Measurements from ENCODE around the gene KCNMA1.

Gene KCNMA1

GRCh38 chr10:77226853-77227565, 410.6 kb downstream of the KCNMA1 start:
- no peak overlapping the region for H2AFZ ChIP-seq (ENCODE audit: low read depth, low read length)
- no peaks in the 10 kb centered on the region for H3K9me3 ChIP-seq (ENCODE audit: low read length)
- H3K4me1 ChIP-seq (ENCODE audit: insufficient read depth, low read length): no peaks in the 10 kb centered on the region
- H3K36me3 ChIP-seq (ENCODE audit: insufficient read depth, low read length): no peaks in the 10 kb centered on the region
- H3K27me3 ChIP-seq (ENCODE audit: insufficient read depth, low read length): peaks cover 4% of the 10 kb centered on the region
- no peak overlapping the region for H3K4me3 ChIP-seq (ENCODE audit: low read length)

GRCh38 chr10:77226452-77226851, 411.2 kb downstream of the KCNMA1 start:
- Histone ChIP-seq H3K4me3 (ENCODE audit: low read length) (no peak overlapping the region), H3K36me3 (ENCODE audit: insufficient read depth, low read length) (no peaks in the 10 kb centered on the region)

GRCh38 chr10:77226020-77226419, 411.6 kb downstream of the KCNMA1 start:
- H3K4me3 ChIP-seq (ENCODE audit: low read length): no peak overlapping the region
- H3K36me3 ChIP-seq (ENCODE audit: insufficient read depth, low read length): no peaks in the 10 kb centered on the region
- H3K9me3 ChIP-seq (ENCODE audit: low read length): no peaks in the 10 kb centered on the region
- no peak overlapping the region for H2AFZ ChIP-seq (ENCODE audit: low read depth, low read length)
- no peaks in the 10 kb centered on the region for H3K4me1 ChIP-seq (ENCODE audit: insufficient read depth, low read length)
- peaks cover 4% of the 10 kb centered on the region for H3K27me3 ChIP-seq (ENCODE audit: insufficient read depth, low read length)

More at GRCh38 chr10:77226452-77226851, 411.2 kb downstream of the KCNMA1 start:
- Histone ChIP-seq H3K9me3 (ENCODE audit: low read length) (no peaks in the 10 kb centered on the region), H2AFZ (ENCODE audit: low read depth, low read length) (no peak overlapping the region), H3K27me3 (ENCODE audit: insufficient read depth, low read length) (peaks cover 4% of the 10 kb centered on the region), H3K4me1 (ENCODE audit: insufficient read depth, low read length) (no peaks in the 10 kb centered on the region)

DNA sequence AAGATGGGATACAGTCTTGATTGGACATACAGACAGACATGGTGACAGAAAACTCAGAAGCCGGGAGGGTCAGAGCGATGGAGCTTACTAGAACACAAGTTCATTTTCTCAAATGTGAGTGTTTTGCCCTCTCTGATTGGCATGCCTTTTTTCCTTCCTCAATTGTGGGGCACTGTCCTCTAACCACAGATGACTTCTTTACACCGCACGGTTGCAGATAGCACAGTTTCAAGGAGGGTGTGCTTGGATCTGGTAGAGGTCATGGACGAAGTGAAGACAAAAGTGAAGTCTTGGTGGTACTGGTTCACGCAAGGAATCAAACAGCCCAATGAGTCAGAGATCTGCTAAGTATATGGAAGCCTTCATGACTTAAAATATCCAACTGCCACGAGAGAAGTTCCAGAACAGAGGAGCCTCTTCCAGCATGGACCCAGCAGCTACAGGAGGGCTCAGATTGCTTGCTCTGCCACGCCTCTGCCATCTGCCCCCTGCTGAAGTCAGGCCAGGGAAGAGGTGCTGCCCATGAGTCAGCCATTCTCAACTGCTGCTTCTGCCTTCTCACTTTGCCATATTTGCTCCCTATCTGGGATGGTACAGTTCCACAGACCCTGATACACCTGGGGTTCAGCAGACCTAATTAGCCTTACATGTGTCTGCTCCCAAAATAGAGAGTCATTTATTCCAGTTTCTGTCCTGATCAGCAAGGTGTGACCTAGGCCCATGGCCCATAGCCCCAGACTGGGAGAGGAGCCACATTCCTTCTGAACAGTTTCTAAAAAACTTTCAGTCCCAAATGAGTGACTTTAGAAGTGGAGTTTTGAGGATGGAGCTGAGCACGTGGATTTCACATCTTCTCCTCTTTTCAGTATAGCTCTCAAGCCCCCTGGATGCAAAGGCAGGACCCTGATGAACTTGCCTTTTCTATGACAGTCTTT, 413.8 kb downstream of the KCNMA1 start:
- H3K4me1 ChIP-seq (ENCODE audit: insufficient read depth, low read length): no peaks in the 10 kb centered on the region
- H2AFZ ChIP-seq (ENCODE audit: low read depth, low read length): no peak overlapping the region
- no peak overlapping the region for H3K4me3 ChIP-seq (ENCODE audit: low read length)
- H3K9me3 ChIP-seq (ENCODE audit: low read length): no peaks in the 10 kb centered on the region
- no peaks in the 10 kb centered on the region for H3K36me3 ChIP-seq (ENCODE audit: insufficient read depth, low read length)
- H3K27me3 ChIP-seq (ENCODE audit: insufficient read depth, low read length): peaks cover 4% of the 10 kb centered on the region

GRCh38 chr10:77220150-77220549, 417.5 kb downstream of the KCNMA1 start:
- no peak overlapping the region for H3K4me3 ChIP-seq (ENCODE audit: low read length)
- no peak overlapping the region for H2AFZ ChIP-seq (ENCODE audit: low read depth, low read length)
- no peaks in the 10 kb centered on the region for H3K27me3 ChIP-seq (ENCODE audit: insufficient read depth, low read length)
- H3K36me3 ChIP-seq (ENCODE audit: insufficient read depth, low read length): no peaks in the 10 kb centered on the region
- H3K9me3 ChIP-seq (ENCODE audit: low read length): no peaks in the 10 kb centered on the region
- H3K4me1 ChIP-seq (ENCODE audit: insufficient read depth, low read length): no peaks in the 10 kb centered on the region

GRCh38 chr10:77219046-77219445, 418.6 kb downstream of the KCNMA1 start:
- Histone ChIP-seq H3K9me3 (ENCODE audit: low read length) (no peaks in the 10 kb centered on the region), H3K27me3 (ENCODE audit: insufficient read depth, low read length) (no peaks in the 10 kb centered on the region), H3K4me3 (ENCODE audit: low read length) (no peak overlapping the region), H2AFZ (ENCODE audit: low read depth, low read length) (no peak overlapping the region), H3K4me1 (ENCODE audit: insufficient read depth, low read length) (no peaks in the 10 kb centered on the region), H3K36me3 (ENCODE audit: insufficient read depth, low read length) (no peaks in the 10 kb centered on the region)

GRCh38 chr10:77214799-77215198, 422.8 kb downstream of the KCNMA1 start:
- Histone ChIP-seq H2AFZ (ENCODE audit: low read depth, low read length) (no peak overlapping the region), H3K4me1 (ENCODE audit: insufficient read depth, low read length) (no peaks in the 10 kb centered on the region), H3K27me3 (ENCODE audit: insufficient read depth, low read length) (no peaks in the 10 kb centered on the region), H3K9me3 (ENCODE audit: low read length) (no peaks in the 10 kb centered on the region), H3K4me3 (ENCODE audit: low read length) (no peak overlapping the region), H3K36me3 (ENCODE audit: insufficient read depth, low read length) (no peaks in the 10 kb centered on the region)

GRCh38 chr10:77212632-77213031, 425.0 kb downstream of the KCNMA1 start:
- H2AFZ ChIP-seq (ENCODE audit: low read depth, low read length): no peak overlapping the region
- H3K9me3 ChIP-seq (ENCODE audit: low read length): no peaks in the 10 kb centered on the region
- no peaks in the 10 kb centered on the region for H3K27me3 ChIP-seq (ENCODE audit: insufficient read depth, low read length)
- H3K4me1 ChIP-seq (ENCODE audit: insufficient read depth, low read length): no peaks in the 10 kb centered on the region
- H3K36me3 ChIP-seq (ENCODE audit: insufficient read depth, low read length): no peaks in the 10 kb centered on the region
- no peak overlapping the region for H3K4me3 ChIP-seq (ENCODE audit: low read length)

- no peaks in the 10 kb centered on the region for H3K4me1 ChIP-seq (ENCODE audit: insufficient read depth, low read length)
- H3K36me3 ChIP-seq (ENCODE audit: insufficient read depth, low read length): no peaks in the 10 kb centered on the region
- no peaks in the 10 kb centered on the region for H3K27me3 ChIP-seq (ENCODE audit: insufficient read depth, low read length)
- no peaks in the 10 kb centered on the region for H3K9me3 ChIP-seq (ENCODE audit: low read length)
- no peak overlapping the region for H3K4me3 ChIP-seq (ENCODE audit: low read length)
- H2AFZ ChIP-seq (ENCODE audit: low read depth, low read length): no peak overlapping the region
Observed at GRCh38 chr10:77210645-77211044, 427.0 kb downstream of the KCNMA1 start.

GRCh38 chr10:77208684-77209256, 428.8 kb downstream of the KCNMA1 start:
- Histone ChIP-seq H3K4me3 (ENCODE audit: low read length) (no peak overlapping the region), H3K27me3 (ENCODE audit: insufficient read depth, low read length) (no peaks in the 10 kb centered on the region), H3K36me3 (ENCODE audit: insufficient read depth, low read length) (no peaks in the 10 kb centered on the region), H2AFZ (ENCODE audit: low read depth, low read length) (no peak overlapping the region), H3K9me3 (ENCODE audit: low read length) (no peaks in the 10 kb centered on the region), H3K4me1 (ENCODE audit: insufficient read depth, low read length) (no peaks in the 10 kb centered on the region)

DNA sequence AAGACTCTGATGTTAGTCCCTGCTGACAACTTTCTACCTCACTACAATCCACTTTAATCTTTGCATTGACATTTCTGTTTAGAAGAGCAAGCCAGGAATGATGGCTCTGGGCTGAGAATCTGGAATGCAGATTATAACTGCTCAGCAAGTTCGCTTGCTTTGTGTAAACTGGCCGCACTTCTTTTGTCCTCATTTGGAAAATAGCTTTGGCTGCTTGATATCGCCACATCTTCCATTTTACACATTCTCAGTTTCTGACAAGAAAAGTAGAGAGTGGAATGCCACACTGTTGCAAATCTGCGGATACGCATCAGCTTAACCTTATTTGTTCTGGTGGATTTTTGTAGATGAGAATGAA, 429.8 kb downstream of the KCNMA1 start:
- Histone ChIP-seq H3K4me1 (ENCODE audit: insufficient read depth, low read length) (no peaks in the 10 kb centered on the region), H3K9me3 (ENCODE audit: low read length) (no peaks in the 10 kb centered on the region), H3K4me3 (ENCODE audit: low read length) (no peak overlapping the region), H3K27me3 (ENCODE audit: insufficient read depth, low read length) (no peaks in the 10 kb centered on the region), H2AFZ (ENCODE audit: low read depth, low read length) (no peak overlapping the region), H3K36me3 (ENCODE audit: insufficient read depth, low read length) (no peaks in the 10 kb centered on the region)

DNA sequence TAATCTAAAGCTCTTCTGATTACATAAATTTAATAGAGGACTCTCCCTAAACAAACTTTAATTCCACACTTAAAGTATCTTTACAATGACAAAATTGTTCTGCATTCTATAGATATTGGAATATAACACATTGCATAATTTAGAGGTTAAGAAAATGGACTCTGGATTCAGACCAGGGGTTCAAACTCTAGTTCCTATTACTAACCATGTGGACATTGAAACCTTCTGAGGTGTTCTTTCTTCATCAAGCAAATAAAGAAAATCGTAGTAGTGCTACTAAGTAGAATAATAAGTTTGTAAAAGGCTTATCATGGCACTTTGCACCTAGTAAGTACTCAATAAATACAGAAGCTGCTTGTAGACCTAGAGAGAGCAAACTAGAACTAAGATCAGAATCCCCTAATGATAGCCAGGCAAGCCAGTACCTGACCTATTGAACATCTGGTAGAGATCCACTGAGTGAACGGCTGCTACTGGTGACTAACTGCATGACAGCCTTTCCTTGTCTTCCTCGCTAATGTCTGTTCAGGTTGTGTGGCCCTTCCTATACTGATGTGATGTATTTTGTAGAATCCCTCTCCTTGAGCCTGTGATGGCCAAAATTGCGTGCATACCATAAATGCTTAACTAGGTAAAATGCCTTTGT, 430.3 kb downstream of the KCNMA1 start:
- no peak overlapping the region for H3K4me3 ChIP-seq (ENCODE audit: low read length)
- H3K9me3 ChIP-seq (ENCODE audit: low read length): no peaks in the 10 kb centered on the region
- H3K36me3 ChIP-seq (ENCODE audit: insufficient read depth, low read length): no peaks in the 10 kb centered on the region
- no peak overlapping the region for H2AFZ ChIP-seq (ENCODE audit: low read depth, low read length)
- H3K27me3 ChIP-seq (ENCODE audit: insufficient read depth, low read length): no peaks in the 10 kb centered on the region
- no peaks in the 10 kb centered on the region for H3K4me1 ChIP-seq (ENCODE audit: insufficient read depth, low read length)

- Histone ChIP-seq H3K4me1 (ENCODE audit: insufficient read depth, low read length) (no peaks in the 10 kb centered on the region), H3K9me3 (ENCODE audit: low read length) (no peaks in the 10 kb centered on the region), H3K36me3 (ENCODE audit: insufficient read depth, low read length) (no peaks in the 10 kb centered on the region), H2AFZ (ENCODE audit: low read depth, low read length) (no peak overlapping the region), H3K27me3 (ENCODE audit: insufficient read depth, low read length) (no peaks in the 10 kb centered on the region), H3K4me3 (ENCODE audit: low read length) (no peak overlapping the region)
Observed at GRCh38 chr10:77205135-77205534, 432.5 kb downstream of the KCNMA1 start.
